ENCODE data around the gene FXYD5.
"Not testable (repeated sequence)": the region's sequence is repeated elsewhere in the genome, so short reads cannot be mapped to it uniquely, and the experiment has no call there.

FXYD5 gene

GRCh38 chr19:35120492-35120891 lies 34.0 kb upstream of the FXYD5 start:
- no peak for FAIRE-seq

GRCh38 chr19:35120898-35121297 lies 33.6 kb upstream of the FXYD5 start:
- no peak for FAIRE-seq

DNA sequence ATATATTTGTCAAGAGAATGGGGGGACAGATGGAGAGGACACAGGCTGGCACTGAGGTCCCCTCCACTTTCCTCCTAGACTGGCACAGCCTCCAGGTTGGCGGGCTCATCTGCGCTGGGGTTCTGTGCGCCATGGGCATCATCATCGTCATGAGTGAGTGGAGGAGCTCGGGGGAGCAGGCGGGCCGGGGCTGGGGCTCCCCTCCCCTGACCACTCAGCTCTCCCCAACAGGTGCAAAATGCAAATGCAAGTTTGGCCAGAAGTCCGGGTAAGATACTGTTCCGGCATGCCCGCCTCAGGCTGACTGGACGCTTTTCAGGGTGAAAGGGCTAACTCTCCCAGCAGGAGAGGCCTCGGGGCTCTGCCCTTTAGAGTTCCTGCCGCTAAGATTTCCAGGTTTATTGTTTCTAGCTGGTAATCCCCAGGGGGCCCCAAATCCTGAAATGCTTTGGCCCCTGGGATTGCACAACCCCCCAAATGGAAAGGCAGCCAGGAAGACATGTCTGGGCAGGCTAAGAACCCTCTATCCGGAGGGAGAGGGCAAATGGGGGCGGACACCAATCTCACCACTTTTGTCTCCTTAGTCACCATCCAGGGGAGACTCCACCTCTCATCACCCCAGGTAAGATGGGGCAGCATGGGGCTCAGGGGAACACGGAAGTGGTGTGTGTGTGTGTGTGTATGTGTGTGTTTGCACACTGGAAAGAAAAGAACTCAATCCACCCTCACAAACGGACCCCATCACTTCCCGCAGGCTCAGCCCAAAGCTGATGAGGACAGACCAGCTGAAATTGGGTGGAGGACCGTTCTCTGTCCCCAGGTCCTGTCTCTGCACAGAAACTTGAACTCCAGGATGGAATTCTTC lies 31.6 kb upstream of the FXYD5 start:
- FAIRE-seq: no peak

- no peak for FAIRE-seq
Measured at GRCh38 chr19:35123573-35123972, 31.0 kb upstream of the FXYD5 start.

DNA sequence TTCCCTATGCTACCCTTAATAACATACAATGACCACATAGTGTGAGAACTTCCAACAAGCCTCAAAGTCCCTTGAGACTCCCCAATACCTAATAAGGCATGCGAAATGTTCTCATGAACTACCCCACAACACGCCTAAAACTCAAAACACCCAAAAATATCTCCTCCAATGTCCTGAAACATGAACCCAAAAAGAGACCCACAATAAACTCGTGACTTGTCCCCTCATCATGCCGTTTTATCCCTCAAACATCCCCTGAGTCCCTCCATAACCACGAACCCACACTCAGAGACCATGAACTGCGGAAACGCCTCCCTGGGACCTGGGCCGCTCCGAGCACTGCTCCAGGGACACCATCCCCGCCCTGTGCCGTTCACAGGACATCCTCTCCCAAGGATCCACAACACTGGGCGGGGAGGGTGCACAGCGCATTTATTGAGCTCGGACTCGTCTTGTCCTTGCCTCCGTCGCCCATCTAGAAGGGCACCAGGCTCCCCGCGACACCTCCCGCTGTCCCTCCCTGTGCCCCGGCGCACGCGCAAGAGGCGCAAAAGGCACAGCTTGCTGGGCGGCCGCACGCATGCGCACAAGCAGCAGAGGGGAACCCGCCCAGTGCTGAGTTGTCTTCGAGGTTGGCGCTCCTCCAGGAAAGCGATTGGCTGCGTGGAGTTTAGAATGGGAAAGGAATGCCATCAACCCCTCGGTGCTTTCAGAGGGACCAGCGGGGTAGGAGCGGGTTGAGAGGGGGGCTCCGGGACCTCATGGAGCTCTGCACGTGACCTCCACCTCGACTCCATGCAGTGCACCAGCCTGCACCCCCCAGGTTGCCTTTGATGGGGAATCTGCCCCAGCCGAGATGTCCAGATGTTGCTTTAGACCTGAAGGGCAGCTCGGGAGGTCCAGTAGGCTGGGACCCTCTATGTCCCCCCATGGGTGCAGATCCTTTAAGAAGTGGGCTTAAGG lies 30.2 kb upstream of the FXYD5 start:
- no peak for FAIRE-seq

GRCh38 chr19:35125270-35125717 lies 29.2 kb upstream of the FXYD5 start:
- FAIRE-seq: no peak

GRCh38 chr19:35125749-35126623 lies 28.5 kb upstream of the FXYD5 start:
- FAIRE-seq: no peak

DNA sequence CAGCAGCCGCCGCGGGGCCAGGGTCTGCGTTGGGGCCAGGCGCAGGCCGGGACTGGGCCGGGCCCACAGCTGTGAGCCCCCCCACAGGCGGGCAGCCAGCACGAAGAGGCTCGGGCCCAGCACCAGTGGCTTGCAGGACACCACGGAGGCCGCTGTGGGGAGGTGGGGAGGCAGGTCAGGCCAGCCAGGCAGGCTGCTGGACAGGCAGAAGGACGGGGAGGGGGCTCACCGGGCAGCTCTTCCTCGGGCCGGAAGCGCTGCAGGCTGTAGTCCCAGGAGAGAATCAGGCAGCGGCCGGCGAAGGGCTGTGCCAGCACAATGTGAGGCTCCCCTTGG lies 27.9 kb upstream of the FXYD5 start:
- no peak for FAIRE-seq

- FAIRE-seq: no peak
Measured at GRCh38 chr19:35127871-35128270, 26.7 kb upstream of the FXYD5 start.

GRCh38 chr19:35128398-35129057 lies 26.0 kb upstream of the FXYD5 start:
- FAIRE-seq: no peak

DNA sequence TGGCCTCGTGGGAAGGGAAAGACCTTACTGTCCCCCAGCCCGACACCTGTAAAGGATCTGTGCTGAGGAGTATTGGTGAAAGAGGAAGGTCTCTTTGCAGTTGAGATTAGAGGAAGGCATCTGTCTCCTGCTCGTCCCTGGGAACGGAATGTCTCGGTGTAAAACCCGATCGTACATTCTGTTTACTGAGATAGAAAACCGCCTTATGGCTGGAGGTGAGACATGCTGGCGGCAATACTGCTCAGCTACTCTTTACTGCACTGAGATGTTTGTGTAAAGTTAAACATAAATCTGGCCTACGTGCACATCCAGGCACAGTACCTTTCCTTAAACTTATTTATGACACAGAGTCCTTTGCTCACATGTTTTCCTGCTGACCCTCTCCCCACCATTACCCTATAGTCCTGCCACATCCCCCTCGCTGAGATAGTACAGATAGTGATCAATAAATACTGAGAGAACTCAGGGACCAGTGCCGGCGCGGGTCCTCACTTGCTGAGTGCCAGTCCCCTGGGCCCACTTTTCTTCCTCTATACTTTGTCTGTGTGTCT lies 24.7 kb upstream of the FXYD5 start:
- FAIRE-seq: not testable (repeated sequence)

DNA sequence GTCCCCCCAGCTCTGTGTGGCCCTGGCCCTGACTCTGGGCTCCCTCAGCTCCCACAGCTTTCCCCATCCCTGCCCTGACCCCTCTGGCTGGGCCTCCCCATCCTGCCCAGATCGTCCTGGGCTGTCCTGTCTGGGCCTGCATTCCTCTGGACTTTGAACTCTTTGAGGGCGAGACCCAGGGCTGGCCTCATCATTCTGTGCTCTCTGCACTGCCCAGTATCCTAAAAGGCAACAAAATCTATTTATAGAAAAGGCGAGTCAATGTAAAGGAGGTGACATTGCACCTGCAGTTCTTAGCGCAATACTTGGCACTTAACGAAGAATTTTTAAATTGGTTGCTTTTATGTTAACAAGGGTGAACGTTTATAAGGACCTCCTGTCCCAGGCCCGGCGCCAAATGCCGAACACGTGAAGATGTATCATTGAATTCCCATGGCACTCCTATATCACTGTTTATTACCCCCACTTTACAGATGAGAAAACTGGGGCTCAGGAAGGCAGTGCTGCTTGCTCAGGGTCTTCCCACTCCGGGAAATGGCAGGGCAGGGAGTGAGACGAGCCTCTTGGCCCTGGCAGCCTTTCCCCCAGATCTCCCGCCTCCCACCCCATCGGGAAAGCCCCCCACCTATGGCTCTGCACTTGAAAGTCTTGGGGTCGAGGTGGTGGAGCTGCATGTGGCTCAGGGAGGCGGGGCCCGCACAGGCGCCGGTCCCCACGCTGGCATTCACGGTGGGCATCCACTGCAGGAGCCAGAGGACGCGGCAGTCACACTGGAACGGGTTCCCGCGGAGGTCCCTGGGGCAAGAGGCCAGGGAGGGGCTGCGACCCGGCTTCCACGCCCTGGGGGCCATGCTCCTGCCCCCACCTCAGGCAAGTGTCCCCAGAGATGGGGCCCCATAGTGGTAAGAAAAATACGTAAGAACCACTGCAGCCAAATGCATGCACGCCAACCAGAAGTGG lies 23.5 kb upstream of the FXYD5 start:
- no peak for FAIRE-seq

GRCh38 chr19:35132254-35132653 lies 22.3 kb upstream of the FXYD5 start:
- no peak for FAIRE-seq

GRCh38 chr19:35133826-35134225 lies 20.7 kb upstream of the FXYD5 start:
- FAIRE-seq: no peak

DNA sequence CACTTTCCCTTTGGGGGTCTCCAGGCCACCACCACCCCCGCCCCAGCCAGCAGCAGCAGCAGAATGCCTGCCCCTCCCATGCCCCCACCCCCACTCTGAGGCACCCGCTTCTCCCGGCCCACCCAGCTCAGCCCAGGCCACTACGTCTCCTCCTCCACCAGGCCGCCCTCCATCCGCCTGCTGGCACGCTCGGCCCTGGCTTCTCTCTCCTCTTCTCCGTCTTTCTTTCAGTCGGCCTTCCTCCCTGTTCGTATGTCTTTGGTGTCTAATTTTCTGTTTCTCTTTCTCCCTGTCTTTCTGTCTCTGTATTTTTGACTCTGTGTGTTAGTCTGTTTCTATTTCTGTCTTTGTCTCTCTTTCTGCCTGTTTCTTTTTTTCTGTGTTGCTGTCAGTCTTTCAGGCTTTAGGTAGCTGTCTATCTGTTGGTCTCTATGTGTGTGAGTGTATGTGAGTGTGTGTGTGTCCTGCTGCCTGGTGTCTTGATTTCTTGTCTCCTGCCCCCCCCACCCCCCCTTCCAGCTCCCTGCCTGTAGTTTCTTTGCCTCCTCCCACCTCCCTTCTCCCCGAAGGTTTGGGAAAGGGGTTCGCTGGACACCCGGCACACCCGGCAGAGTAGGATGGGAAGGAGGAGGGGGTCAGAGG lies 19.8 kb upstream of the FXYD5 start, which contains the start of gene LGI4:
LGI4 (minus strand) TSS at position 459 of the 642 bp plus-strand sequence; CDS start at position 80, 379 bp downstream.
- FAIRE-seq: no peak

DNA sequence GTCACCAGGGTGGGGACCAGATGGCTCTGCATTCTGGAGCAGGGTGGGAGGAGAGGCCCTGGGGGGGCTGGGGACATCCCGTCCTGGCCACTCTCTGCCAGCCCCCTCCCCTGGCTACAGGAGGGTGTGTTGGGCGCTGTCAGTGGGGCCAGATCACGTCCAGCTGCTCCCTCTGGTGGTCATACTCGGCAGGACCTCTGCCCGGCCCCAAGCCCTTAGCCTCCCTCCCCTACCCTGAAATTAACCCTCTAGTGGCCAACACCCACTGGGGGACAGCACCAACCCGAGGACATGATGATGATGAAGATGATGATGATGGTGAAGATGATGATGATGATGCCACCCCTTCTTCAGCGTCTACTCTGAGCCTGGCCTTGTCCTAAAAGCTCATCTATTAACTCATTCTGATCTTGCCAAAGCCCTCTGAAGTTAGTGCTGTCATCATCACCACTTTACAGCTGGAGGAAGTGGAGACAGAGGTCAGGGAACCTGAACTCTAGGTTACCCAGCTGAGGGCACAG lies 19.1 kb upstream of the FXYD5 start:
- FAIRE-seq: no peak

GRCh38 chr19:35136231-35136630 lies 18.3 kb upstream of the FXYD5 start:
- no peak for FAIRE-seq

DNA sequence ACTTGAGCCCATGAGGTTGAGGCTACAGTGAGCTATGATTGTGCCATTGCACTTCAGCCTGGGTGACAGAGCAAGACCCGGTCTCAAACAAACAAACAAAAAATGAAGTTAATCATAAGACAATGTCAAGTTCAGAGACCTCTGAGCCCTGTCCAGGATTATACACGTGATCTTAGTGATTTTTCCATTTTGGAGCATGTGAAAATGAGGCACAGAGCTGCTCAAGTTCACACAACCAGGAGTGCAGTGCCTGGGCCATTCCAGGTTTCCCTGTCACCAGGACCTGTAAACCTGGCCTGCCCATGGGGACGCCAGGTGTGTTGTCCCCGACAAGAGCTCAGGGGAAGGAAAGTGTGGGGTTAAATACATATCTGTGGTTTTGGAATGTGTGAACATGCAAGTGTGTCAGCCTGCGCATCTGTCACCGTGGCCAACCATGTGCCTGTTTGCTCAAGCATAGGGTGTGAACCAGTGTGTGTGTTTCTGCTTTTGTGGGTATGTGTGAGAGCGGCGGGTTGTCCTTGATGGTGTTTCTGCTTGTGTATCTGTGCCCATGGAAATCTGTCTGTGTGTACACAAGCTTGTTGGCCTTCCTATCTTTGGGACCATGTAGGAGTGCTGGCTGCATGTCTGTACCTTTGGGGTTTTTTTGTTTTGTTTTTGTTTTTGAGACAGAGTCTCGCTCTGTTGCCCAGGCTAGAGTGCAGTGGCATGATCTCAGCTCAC lies 17.4 kb upstream of the FXYD5 start:
- no peak for FAIRE-seq

All from endometrium (tissue), 2 donors.